Fibroblast of villous mesenchyme (primary cell): ENCODE measurements around the gene PCSK9. TPM values are rescaled to one million over a fixed set of nuclear protein-coding genes. Genes with fewer than 3 reads are reported as not detected.
A peak's percentile ranks its signal among the peaks of the same experiment; 100 is the strongest.
"Not testable (repeated sequence)": the region's sequence is repeated elsewhere in the genome, so short reads cannot be mapped to it uniquely, and the experiment has no call there.

ENCODE experiments used
- DNase-seq: peaks from one replicate; pipeline ENCODE4 v3.0.0-alpha.2; 2010; ENCODE audit warnings: low read depth
- H3K4me3 ChIP-seq: 2 replicates; pipeline ENCODE4 v1.5.1; 2011; ENCODE audit warnings: low read depth, mild to moderate bottlenecking, low read length
- CTCF ChIP-seq: IDR thresholded peaks from 2 replicates; pipeline ENCODE4 v1.5.1; 2012; ENCODE audit warnings: low read depth, mild to moderate bottlenecking, low read length; ENCODE audit not compliant: insufficient read depth
- total RNA-seq: library from RNA; depleted of rRNA; stranded (reverse); fragments of >200 nt; gene quantifications from 2 replicates; pipeline ENCODE4 v1.2.3, GENCODE V29; 2012

PCSK9 gene
- total RNA-seq, 1 donor: 9.1 TPM

- peak; percentile 91 for TF ChIP-seq CTCF
- no peak overlapping the region for H3K4me3 ChIP-seq
- DNase-seq: peak; percentile 83
These were observed 17.3 kb upstream of the PCSK9 start for GRCh38 chr1:55021942-55022546.

GRCh38 chr1:55024163-55024562 is 15.2 kb upstream of the PCSK9 start:
- H3K4me3 ChIP-seq: not testable (repeated sequence)

GRCh38 chr1:55026682-55027081 is 12.7 kb upstream of the PCSK9 start:
- not testable (repeated sequence) for DNase-seq, H3K4me3 ChIP-seq

More at GRCh38 chr1:55024163-55024562, 15.2 kb upstream of the PCSK9 start:
- not testable (repeated sequence) for DNase-seq

- not testable (repeated sequence) for H3K4me3 ChIP-seq, DNase-seq
These were observed 8.2 kb upstream of the PCSK9 start for GRCh38 chr1:55031098-55031497.

- DNase-seq: no peak
- no peak for TF ChIP-seq CTCF
- no peak overlapping the region for H3K4me3 ChIP-seq
These were observed 6.1 kb upstream of the PCSK9 start for GRCh38 chr1:55033265-55033614.

GRCh38 chr1:55034476-55035133 is 4.7 kb upstream of the PCSK9 start:
- no peak for DNase-seq
- H3K4me3 ChIP-seq: no peak overlapping the region
- TF ChIP-seq CTCF: no peak

GRCh38 chr1:55035904-55036303 is 3.4 kb upstream of the PCSK9 start:
- DNase-seq: no peak
- H3K4me3 ChIP-seq: no peak overlapping the region
- peak; percentile 16 for TF ChIP-seq CTCF

- TF ChIP-seq CTCF: no peak
- DNase-seq: no peak
- no peak overlapping the region for H3K4me3 ChIP-seq
These were observed 1.4 kb upstream of the PCSK9 start for GRCh38 chr1:55037733-55038551.
